Left ventricle myocardium inferior (tissue), 1 donor: ENCODE measurements around the gene PSRC1. TPM values are rescaled to one million over a fixed set of nuclear protein-coding genes. Genes with fewer than 3 reads are reported as not detected.

Experiments used
- DNase-seq: peaks from one replicate; pipeline ENCODE4 v3.0.0-alpha.2; 2020
- H3K27ac ChIP-seq: fragments of 200-600 bp; replicated peaks from 2 replicates; pipeline ENCODE4 v1.8.0; 2021
- H3K27me3 ChIP-seq: fragments of 200-600 bp; 2 replicates; pipeline ENCODE4 v1.8.0; 2021; ENCODE audit warnings: low read depth
- H3K36me3 ChIP-seq: fragments of 200-600 bp; 2 replicates; pipeline ENCODE4 v1.8.0; 2021
- H3K4me1 ChIP-seq: fragments of 200-600 bp; 2 replicates; pipeline ENCODE4 v1.8.0; 2021
- H3K4me3 ChIP-seq: fragments of 200-600 bp; 2 replicates; pipeline ENCODE4 v1.8.0; 2021; ENCODE audit warnings: mild to moderate bottlenecking, moderate library complexity
- H3K9me3 ChIP-seq: fragments of 200-600 bp; replicated peaks from 2 replicates; pipeline ENCODE4 v1.8.0; 2021
- CTCF ChIP-seq: fragments of 200-600 bp; IDR thresholded peaks from 2 replicates; pipeline ENCODE4 v1.8.0; 2021; ENCODE audit warnings: antibody characterized with exemption, mild to moderate bottlenecking, borderline replicate concordance
- intact Hi-C: fragments of 100-400 bp; cut with micrococcal nuclease; formaldehyde crosslinking; loops from one replicate; pipeline ENCODE4 v1.11.0; 2022
- total RNA-seq: library from RNA; stranded (reverse); fragmentation: NEBNext Ultra II Directional; extraction: Animal tissue kit (Norgen Biotek cat#: 25700); gene quantifications from one replicate; pipeline ENCODE4 v1.2.1, GENCODE V29; 2021
- donor health status: DM: no; HTN: yes; CAD: no; lungs with severe emphysema.

The PSRC1 gene
- total RNA-seq, 1 donor from 2014 or later = 0.80 TPM

GRCh38 chr1:109269212-109269980 lies 13.5 kb downstream of the PSRC1 start:
- Histone ChIP-seq H3K27ac (no peak overlapping the region), H3K9me3 (no peaks in the 10 kb centered on the region), H3K4me3 (no peak overlapping the region), H3K4me1 (no peaks in the 10 kb centered on the region), H3K36me3 (no peaks in the 10 kb centered on the region), H3K27me3 (no peaks in the 10 kb centered on the region)
- intact Hi-C loops = no loop called here
- DNase-seq = no peak
- TF ChIP-seq CTCF = no peak

GRCh38 chr1:109268431-109269211 lies 14.3 kb downstream of the PSRC1 start:
- no peak overlapping the region for H3K4me3 ChIP-seq
- DNase-seq = no peak
- H3K27ac ChIP-seq = no peak overlapping the region
- no peaks in the 10 kb centered on the region for H3K27me3 ChIP-seq
- H3K9me3 ChIP-seq = no peaks in the 10 kb centered on the region
- TF ChIP-seq CTCF = no peak
- intact Hi-C loops = no loop called here
- peaks cover 4% of the 10 kb centered on the region for H3K4me1 ChIP-seq
- H3K36me3 ChIP-seq = no peaks in the 10 kb centered on the region

- H3K9me3 ChIP-seq = no peaks in the 10 kb centered on the region
- H3K36me3 ChIP-seq = no peaks in the 10 kb centered on the region
- H3K27ac ChIP-seq = no peak overlapping the region
- no peak overlapping the region for H3K4me3 ChIP-seq
- no peak for TF ChIP-seq CTCF
- no peaks in the 10 kb centered on the region for H3K27me3 ChIP-seq
- DNase-seq = no peak
- intact Hi-C loops = no loop called here
- H3K4me1 ChIP-seq = peaks cover 7% of the 10 kb centered on the region
These were observed 15.1 kb downstream of the PSRC1 start for GRCh38 chr1:109267743-109268300.

GRCh38 chr1:109266965-109267364 lies 16.0 kb downstream of the PSRC1 start:
- no peak overlapping the region for H3K4me3 ChIP-seq
- peaks cover 7% of the 10 kb centered on the region for H3K4me1 ChIP-seq
- no peak overlapping the region for H3K27ac ChIP-seq
- no peak for DNase-seq
- H3K36me3 ChIP-seq = no peaks in the 10 kb centered on the region
- TF ChIP-seq CTCF = no peak
- intact Hi-C loops = no loop called here
- no peaks in the 10 kb centered on the region for H3K9me3 ChIP-seq
- no peaks in the 10 kb centered on the region for H3K27me3 ChIP-seq

GRCh38 chr1:109265741-109266330 lies 17.1 kb downstream of the PSRC1 start:
- intact Hi-C loops = no loop called here
- no peak for TF ChIP-seq CTCF
- Histone ChIP-seq H3K4me3 (no peak overlapping the region), H3K4me1 (peaks cover 7% of the 10 kb centered on the region), H3K36me3 (no peaks in the 10 kb centered on the region), H3K27ac (no peak overlapping the region), H3K27me3 (no peaks in the 10 kb centered on the region), H3K9me3 (no peaks in the 10 kb centered on the region)
- DNase-seq = no peak
